ENCODE results near the gene MYO7A.

Gene MYO7A

GRCh38 chr11:77156396-77157195, 28.6 kb downstream of the MYO7A start:
- Histone ChIP-seq H3K9ac (no peak overlapping the region), H3K4me1 (peaks cover 46 to 53% (median 48%) of the 10 kb centered on the region in 10 experiments), H3K36me3 (no peaks in the 10 kb centered on the region), H4K20me1 (peaks cover 0 to 13% (median 0%) of the 10 kb centered on the region in 11 experiments; a peak in 6 of 22 replicates), H3K27ac (no peak overlapping the region), H3K4me3 (no peak overlapping the region), H3K9me3 (replicated peaks in 1 of 11) (no peaks in the 10 kb centered on the region), H3K4me2 (peak overlapping the region in 7 of 11 experiments; percentile 86 to 99 (median 94); a peak in 7 of 22 replicates), H3K27me3 (no peaks in the 10 kb centered on the region)
- no peak for TF ChIP-seq Cebpa-rat (IDR thresholded peaks at IDR 0.05)

- Histone ChIP-seq H3K4me3 (no peak overlapping the region), H3K36me3 (no peaks in the 10 kb centered on the region), H3K4me1 (peaks cover 30 to 37% (median 32%) of the 10 kb centered on the region in 10 experiments), H3K9ac (no peak overlapping the region), H3K9me3 (replicated peaks in 1 of 11) (no peaks in the 10 kb centered on the region), H3K4me2 (no peak overlapping the region), H4K20me1 (peaks cover 0 to 7% (median 0%) of the 10 kb centered on the region in 11 experiments; a peak in 2 of 22 replicates), H3K27ac (no peak overlapping the region), H3K27me3 (no peaks in the 10 kb centered on the region)
- TF ChIP-seq Cebpa-rat (IDR thresholded peaks at IDR 0.05) = no peak
Measured at GRCh38 chr11:77158041-77158695, 30.1 kb downstream of the MYO7A start.

- Histone ChIP-seq H4K20me1 (peaks cover 0 to 7% (median 0%) of the 10 kb centered on the region in 11 experiments; a peak in 1 of 22 replicates), H3K27me3 (no peaks in the 10 kb centered on the region)
Measured at GRCh38 chr11:77159219-77159936, 31.3 kb downstream of the MYO7A start.

GRCh38 chr11:77159937-77160495, 32.0 kb downstream of the MYO7A start:
- H4K20me1 ChIP-seq = peaks cover 0 to 7% (median 0%) of the 10 kb centered on the region in 11 experiments; a peak in 1 of 22 replicates
- TF ChIP-seq Cebpa-rat (IDR thresholded peaks at IDR 0.05) = no peak
- no peak overlapping the region for H3K4me2 ChIP-seq
- H3K9me3 ChIP-seq (replicated peaks in 1 of 11) = no peaks in the 10 kb centered on the region
- peaks cover 11 to 19% (median 14%) of the 10 kb centered on the region in 10 experiments for H3K4me1 ChIP-seq
- no peak overlapping the region for H3K9ac ChIP-seq
- H3K4me3 ChIP-seq = no peak overlapping the region
- no peaks in the 10 kb centered on the region for H3K27me3 ChIP-seq
- H3K36me3 ChIP-seq = no peaks in the 10 kb centered on the region
- H3K27ac ChIP-seq = no peak overlapping the region

More at GRCh38 chr11:77159219-77159936, 31.3 kb downstream of the MYO7A start:
- no peak for TF ChIP-seq Cebpa-rat (IDR thresholded peaks at IDR 0.05)
- Histone ChIP-seq H3K4me1 (peaks cover 18 to 25% (median 20%) of the 10 kb centered on the region in 10 experiments), H3K36me3 (no peaks in the 10 kb centered on the region), H3K9ac (no peak overlapping the region), H3K9me3 (replicated peaks in 1 of 11) (no peaks in the 10 kb centered on the region), H3K4me3 (no peak overlapping the region), H3K27ac (no peak overlapping the region), H3K4me2 (no peak overlapping the region)

- H3K27me3 ChIP-seq = no peaks in the 10 kb centered on the region
- H3K9me3 ChIP-seq (replicated peaks in 1 of 11) = no peaks in the 10 kb centered on the region
- peaks cover 0 to 7% (median 0%) of the 10 kb centered on the region in 11 experiments; a peak in 1 of 22 replicates for H4K20me1 ChIP-seq
- no peak overlapping the region for H3K9ac ChIP-seq
- TF ChIP-seq Cebpa-rat (IDR thresholded peaks at IDR 0.05) = no peak
- no peak overlapping the region for H3K4me3 ChIP-seq
- H3K4me1 ChIP-seq = peaks cover 18 to 23% (median 21%) of the 10 kb centered on the region in 10 experiments
- no peaks in the 10 kb centered on the region for H3K36me3 ChIP-seq
- H3K4me2 ChIP-seq = no peak overlapping the region
- no peak overlapping the region for H3K27ac ChIP-seq
Measured at GRCh38 chr11:77163271-77163670, 35.2 kb downstream of the MYO7A start.

GRCh38 chr11:77165066-77165465, 37.0 kb downstream of the MYO7A start:
- no peaks in the 10 kb centered on the region for H3K9me3 ChIP-seq (replicated peaks in 1 of 11)
- H3K4me1 ChIP-seq = peaks cover 18 to 28% (median 23%) of the 10 kb centered on the region in 10 experiments
- H3K27ac ChIP-seq = no peak overlapping the region
- no peaks in the 10 kb centered on the region for H3K27me3 ChIP-seq
- peaks cover 0 to 7% (median 0%) of the 10 kb centered on the region in 11 experiments; a peak in 1 of 22 replicates for H4K20me1 ChIP-seq
- no peaks in the 10 kb centered on the region for H3K36me3 ChIP-seq
- no peak for TF ChIP-seq Cebpa-rat (IDR thresholded peaks at IDR 0.05)
- no peak overlapping the region for H3K9ac ChIP-seq
- H3K4me3 ChIP-seq = no peak overlapping the region
- no peak overlapping the region for H3K4me2 ChIP-seq

GRCh38 chr11:77166021-77166420, 38.0 kb downstream of the MYO7A start:
- Histone ChIP-seq H3K4me1 (peaks cover 18 to 38% (median 32%) of the 10 kb centered on the region in 10 experiments), H4K20me1 (peaks cover 0 to 7% (median 0%) of the 10 kb centered on the region in 11 experiments; a peak in 1 of 22 replicates), H3K9me3 (replicated peaks in 1 of 11) (no peaks in the 10 kb centered on the region), H3K36me3 (no peaks in the 10 kb centered on the region), H3K9ac (no peak overlapping the region), H3K4me2 (peak overlapping the region in 3 of 11 experiments; percentile 58 to 73 (median 66); a peak in 3 of 22 replicates), H3K27ac (no peak overlapping the region), H3K27me3 (no peaks in the 10 kb centered on the region), H3K4me3 (no peak overlapping the region)
- no peak for TF ChIP-seq Cebpa-rat (IDR thresholded peaks at IDR 0.05)

GRCh38 chr11:77167111-77167626, 39.1 kb downstream of the MYO7A start:
- no peak for TF ChIP-seq Cebpa-rat (IDR thresholded peaks at IDR 0.05)
- no peaks in the 10 kb centered on the region for H4K20me1 ChIP-seq
- no peaks in the 10 kb centered on the region for H3K27me3 ChIP-seq
- peak overlapping the region in 4 of 11 experiments; percentile 3 to 31 (median 20); a peak in 1 of 22 replicates for H3K27ac ChIP-seq
- H3K9me3 ChIP-seq (replicated peaks in 1 of 11) = no peaks in the 10 kb centered on the region
- H3K4me3 ChIP-seq = no peak overlapping the region
- peak overlapping the region; percentile 57 to 82 (median 66) for H3K4me2 ChIP-seq
- 0 out of 22 replicates have a peak overlapping the region, but pooled peaks of 1 of the 11 experiments have one; percentile 5 for H3K9ac ChIP-seq
- H3K4me1 ChIP-seq = peaks cover 28 to 50% (median 44%) of the 10 kb centered on the region in 10 experiments
- no peaks in the 10 kb centered on the region for H3K36me3 ChIP-seq

All from BLaER1 treated with 17β-estradiol and CSF1 and Interleukin-3, amounts not matched to agents 10 nM and 100 nM (cell line).